Activated T-cell treated with anti-CD3 and anti-CD28 coated beads, Interleukin-2, amount 50 U/mL, for 72 hours (primary cell): ENCODE data around the gene CBFB. TPM values are rescaled to one million over a fixed set of nuclear protein-coding genes. Genes with fewer than 3 reads are reported as not detected.
A peak's percentile ranks its signal among the peaks of the same experiment; 100 is the strongest.

Experiments used
- ATAC-seq, 2 donors: fragments of 150-1000 bp; cut with Tn5 transposase; replicated peaks in 1 of 2; 2 replicates each; pipeline ENCODE4 v1.10.0; 2021; ENCODE audit warnings: moderate library complexity in 2 of 2, mild to moderate bottlenecking in 1 of 2
- DNase-seq, 2 donors: peaks; one replicate each; pipeline ENCODE4 v3.0.0; 2021 to 2022; ENCODE audit warnings: mixed read lengths in 1 of 2
- H3K27ac Mint-ChIP-seq: one replicate; pipeline ENCODE4 v1.8.0; 2022; ENCODE audit warnings: mild to moderate bottlenecking, moderate library complexity, mixed read lengths
- H3K27me3 Mint-ChIP-seq: one replicate; pipeline ENCODE4 v1.8.0; 2022; ENCODE audit warnings: low read depth, mixed read lengths
- H3K36me3 Mint-ChIP-seq, 2 donors: one replicate each; pipeline ENCODE4 v1.8.0; 2022; ENCODE audit warnings: mixed read lengths in 2 of 2, mild to moderate bottlenecking in 1 of 2; ENCODE audit not compliant: insufficient read depth in 2 of 2
- H3K4me1 Mint-ChIP-seq: one replicate; pipeline ENCODE4 v1.8.0; 2022; ENCODE audit warnings: low read depth, mixed read lengths
- H3K4me3 Mint-ChIP-seq, 2 donors: one replicate each; pipeline ENCODE4 v1.8.0; 2022; ENCODE audit warnings: mild to moderate bottlenecking in 2 of 2, mixed read lengths in 2 of 2, moderate library complexity in 2 of 2
- H3K9me3 Mint-ChIP-seq, 2 donors: one replicate each; pipeline ENCODE4 v1.8.0; 2022; ENCODE audit warnings: mixed read lengths in 2 of 2
- total RNA-seq, 2 donors: library from RNA; stranded (reverse); gene quantifications; one replicate each; pipeline ENCODE4 v1.2.3, GENCODE V29; 2022

The CBFB gene
- total RNA-seq, 2 donors from 2014 or later = 106 to 133 TPM

GRCh38 chr16:67068212-67068753, 39.3 kb downstream of the CBFB start:
- Mint-ChIP-seq H3K9me3 (no peaks in the 10 kb centered on the region), H3K27me3 (no peaks in the 10 kb centered on the region), H3K4me1 (no peaks in the 10 kb centered on the region), H3K4me3 (no peak overlapping the region), H3K27ac (no peak overlapping the region), H3K36me3 (peaks cover 3 to 25% of the 10 kb centered on the region in 2 donors)
- no peak for DNase-seq
- ATAC-seq = no peak

- Mint-ChIP-seq H3K4me1 (no peaks in the 10 kb centered on the region), H3K27me3 (no peaks in the 10 kb centered on the region), H3K9me3 (no peaks in the 10 kb centered on the region), H3K36me3 (peaks cover 3 to 25% of the 10 kb centered on the region in 2 donors), H3K4me3 (no peak overlapping the region), H3K27ac (no peak overlapping the region)
- DNase-seq (no peak), ATAC-seq (no peak)
Observed at GRCh38 chr16:67071476-67072048, 42.6 kb downstream of the CBFB start.

- Mint-ChIP-seq H3K9me3 (no peaks in the 10 kb centered on the region), H3K27me3 (no peaks in the 10 kb centered on the region), H3K36me3 (peaks cover 0 to 10% of the 10 kb centered on the region in 2 donors), H3K4me1 (no peaks in the 10 kb centered on the region), H3K27ac (no peak overlapping the region), H3K4me3 (no peak overlapping the region)
- no peak for DNase-seq
- ATAC-seq = no peak
Observed at GRCh38 chr16:67075331-67075730, 46.4 kb downstream of the CBFB start.

DNA sequence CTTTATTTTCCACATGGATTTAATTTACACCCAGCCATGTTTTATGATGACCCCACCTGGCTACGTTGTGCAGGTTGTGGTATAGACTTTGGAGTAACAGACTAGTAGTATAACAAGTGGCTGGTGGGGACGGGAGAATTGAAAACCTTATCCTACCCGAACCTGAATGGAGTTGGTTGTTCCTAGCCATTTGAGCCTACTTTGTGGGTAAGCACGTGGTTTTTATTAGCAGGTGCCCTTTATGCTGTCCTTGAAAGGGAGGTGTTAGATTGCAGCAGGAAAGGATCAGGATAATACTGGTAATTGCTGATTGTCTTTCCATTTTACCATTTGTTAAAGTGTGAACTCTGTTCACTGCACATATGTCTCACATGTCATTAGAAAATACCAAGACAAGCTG, 48.9 kb downstream of the CBFB start:
- H3K27ac Mint-ChIP-seq = no peak overlapping the region
- no peaks in the 10 kb centered on the region for H3K9me3 Mint-ChIP-seq
- ATAC-seq (no peak), DNase-seq (no peak)
- no peaks in the 10 kb centered on the region for H3K4me1 Mint-ChIP-seq
- peaks cover 0 to 11% of the 10 kb centered on the region in 2 donors for H3K36me3 Mint-ChIP-seq
- H3K4me3 Mint-ChIP-seq = no peak overlapping the region
- H3K27me3 Mint-ChIP-seq = no peaks in the 10 kb centered on the region

DNA sequence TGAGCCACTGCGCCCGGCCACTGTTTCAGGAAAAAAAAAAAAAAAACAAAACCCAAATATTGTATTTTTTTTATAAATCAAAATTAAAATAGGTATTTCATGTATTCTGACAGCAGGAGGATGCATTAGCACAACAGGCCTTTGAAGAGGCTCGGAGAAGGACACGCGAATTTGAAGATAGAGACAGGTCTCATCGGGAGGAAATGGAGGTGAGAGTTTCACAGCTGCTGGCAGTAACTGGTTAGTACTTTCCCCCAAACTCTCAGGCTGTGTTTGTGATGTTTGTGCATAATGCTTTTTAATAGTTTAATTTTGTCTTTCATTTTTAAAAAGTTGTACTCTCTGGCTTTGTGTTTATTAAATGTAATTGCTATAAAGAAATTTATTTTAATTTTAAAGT, 53.2 kb downstream of the CBFB start:
- Mint-ChIP-seq H3K4me1 (no peaks in the 10 kb centered on the region), H3K27me3 (no peaks in the 10 kb centered on the region), H3K4me3 (no peak overlapping the region), H3K36me3 (peaks cover 4 to 5% of the 10 kb centered on the region in 2 donors), H3K9me3 (no peaks in the 10 kb centered on the region), H3K27ac (no peak overlapping the region)
- DNase-seq = no peak
- no peak for ATAC-seq

DNA sequence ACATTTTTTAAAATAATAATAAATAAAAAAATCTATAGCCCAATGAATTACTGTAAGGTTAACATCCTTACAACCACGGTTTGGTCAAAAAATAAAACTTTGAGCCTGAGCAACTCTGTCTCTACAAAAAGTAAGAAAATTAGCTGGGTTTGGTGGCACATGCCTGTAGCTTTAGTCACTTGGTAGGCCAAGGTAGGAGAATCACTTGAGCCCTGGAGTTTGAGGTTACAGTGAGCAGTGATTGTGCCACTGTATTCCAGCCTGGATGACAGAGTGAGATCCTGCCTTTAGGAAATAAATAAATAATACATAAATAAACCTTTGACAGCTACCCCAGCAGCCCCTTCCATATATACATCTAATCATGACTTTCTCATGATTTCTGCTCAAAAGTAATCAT, 53.9 kb downstream of the CBFB start:
- Mint-ChIP-seq H3K9me3 (no peaks in the 10 kb centered on the region), H3K4me1 (no peaks in the 10 kb centered on the region), H3K4me3 (no peak overlapping the region), H3K36me3 (peaks cover 4% of the 10 kb centered on the region in 2 donors), H3K27ac (no peak overlapping the region), H3K27me3 (no peaks in the 10 kb centered on the region)
- ATAC-seq (no peak), DNase-seq (no peak)

- H3K36me3 Mint-ChIP-seq = peaks cover 4% of the 10 kb centered on the region in 2 donors
- H3K4me1 Mint-ChIP-seq = no peaks in the 10 kb centered on the region
- no peak overlapping the region for H3K27ac Mint-ChIP-seq
- H3K27me3 Mint-ChIP-seq = no peaks in the 10 kb centered on the region
- no peak for ATAC-seq
- no peaks in the 10 kb centered on the region for H3K9me3 Mint-ChIP-seq
- no peak for DNase-seq
- H3K4me3 Mint-ChIP-seq = no peak overlapping the region
Observed at GRCh38 chr16:67084345-67085028, 55.5 kb downstream of the CBFB start.

- peaks cover 14% of the 10 kb centered on the region for H3K4me1 Mint-ChIP-seq
- H3K4me3 Mint-ChIP-seq = no peak overlapping the region
- DNase-seq (no peak), ATAC-seq (no peak)
- no peak overlapping the region for H3K27ac Mint-ChIP-seq
- no peaks in the 10 kb centered on the region for H3K9me3 Mint-ChIP-seq
- no peaks in the 10 kb centered on the region for H3K27me3 Mint-ChIP-seq
- H3K36me3 Mint-ChIP-seq = peaks cover 4 to 6% of the 10 kb centered on the region in 2 donors
Observed at GRCh38 chr16:67086822-67087221, 57.9 kb downstream of the CBFB start.

GRCh38 chr16:67087291-67087690, 58.3 kb downstream of the CBFB start:
- Mint-ChIP-seq H3K36me3 (peaks cover 4 to 6% of the 10 kb centered on the region in 2 donors), H3K9me3 (no peaks in the 10 kb centered on the region), H3K27me3 (no peaks in the 10 kb centered on the region), H3K4me1 (peaks cover 18% of the 10 kb centered on the region), H3K27ac (no peak overlapping the region), H3K4me3 (no peak overlapping the region)
- ATAC-seq (no peak), DNase-seq (no peak)

DNA sequence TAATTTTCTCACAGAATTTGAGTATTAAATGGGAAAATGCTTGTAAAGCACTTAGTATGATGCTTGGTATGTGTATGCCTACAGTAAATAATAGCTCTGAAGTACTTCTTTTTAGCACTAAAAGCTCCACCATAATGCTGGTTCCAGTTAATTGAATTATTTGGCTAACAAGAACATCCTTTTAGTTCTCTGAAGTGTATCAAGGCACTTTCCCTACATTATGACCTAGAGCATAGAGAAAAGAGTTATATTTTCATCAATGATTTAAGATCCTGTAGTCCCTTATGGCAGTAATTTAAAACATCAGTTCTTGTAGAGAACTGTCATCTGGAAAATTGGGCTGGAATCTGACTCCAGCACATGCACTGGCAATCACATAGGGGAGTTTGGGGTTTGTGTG, 58.9 kb downstream of the CBFB start:
- peak overlapping the region; percentile 57 for H3K27ac Mint-ChIP-seq
- H3K9me3 Mint-ChIP-seq = no peaks in the 10 kb centered on the region
- no peak overlapping the region for H3K4me3 Mint-ChIP-seq
- no peak for DNase-seq
- H3K4me1 Mint-ChIP-seq = peaks cover 18% of the 10 kb centered on the region
- ATAC-seq = no peak
- H3K27me3 Mint-ChIP-seq = no peaks in the 10 kb centered on the region
- H3K36me3 Mint-ChIP-seq = peaks cover 4% of the 10 kb centered on the region in 2 donors

- peak overlapping the region; percentile 57 for H3K27ac Mint-ChIP-seq
- DNase-seq (no peak), ATAC-seq (no peak)
- H3K4me3 Mint-ChIP-seq = no peak overlapping the region
- H3K4me1 Mint-ChIP-seq = peaks cover 18% of the 10 kb centered on the region
- peaks cover 4 to 7% of the 10 kb centered on the region in 2 donors for H3K36me3 Mint-ChIP-seq
- H3K9me3 Mint-ChIP-seq = no peaks in the 10 kb centered on the region
- H3K27me3 Mint-ChIP-seq = no peaks in the 10 kb centered on the region
Observed at GRCh38 chr16:67088551-67088950, 59.6 kb downstream of the CBFB start.

DNA sequence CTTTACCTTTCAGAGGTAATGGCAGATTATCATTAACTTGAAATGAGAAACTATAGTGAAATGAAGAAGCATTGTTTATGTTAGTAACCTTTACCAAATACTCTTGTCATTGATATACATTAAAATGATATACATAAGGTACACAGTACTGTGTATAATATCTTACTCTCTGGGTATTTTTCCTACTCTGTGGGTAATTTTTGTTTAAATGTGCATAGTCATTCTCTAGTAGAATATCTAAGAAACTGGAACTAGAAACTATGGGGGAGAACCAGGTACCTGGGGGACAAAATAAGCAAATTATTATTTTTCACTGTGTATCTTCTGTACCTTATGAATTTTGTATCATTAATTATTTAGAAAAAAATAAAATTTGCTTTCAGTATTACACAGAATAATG, 60.2 kb downstream of the CBFB start:
- H3K4me1 Mint-ChIP-seq = peaks cover 18% of the 10 kb centered on the region
- H3K4me3 Mint-ChIP-seq = no peak overlapping the region
- no peaks in the 10 kb centered on the region for H3K9me3 Mint-ChIP-seq
- ATAC-seq (no peak), DNase-seq (no peak)
- peaks cover 4 to 7% of the 10 kb centered on the region in 2 donors for H3K36me3 Mint-ChIP-seq
- H3K27ac Mint-ChIP-seq = no peak overlapping the region
- no peaks in the 10 kb centered on the region for H3K27me3 Mint-ChIP-seq

GRCh38 chr16:67091906-67092566, 63.1 kb downstream of the CBFB start:
- no peaks in the 10 kb centered on the region for H3K9me3 Mint-ChIP-seq
- H3K36me3 Mint-ChIP-seq = peaks cover 0 to 9% of the 10 kb centered on the region in 2 donors
- peak overlapping the region; percentile 45 for H3K27ac Mint-ChIP-seq
- no peak overlapping the region for H3K4me3 Mint-ChIP-seq
- ATAC-seq (peak; percentile 62 to 95), DNase-seq (no peak)
- H3K4me1 Mint-ChIP-seq = peaks cover 18% of the 10 kb centered on the region
- no peaks in the 10 kb centered on the region for H3K27me3 Mint-ChIP-seq
